T-helper 1 cell treated with Interleukin-12 subunit alpha and Interleukin-12 subunit beta and Interleukin-4 antibody, amounts not matched to agents 30 ng/mL and 1 ng/mL, for 36 hours (primary cell): Measurements from ENCODE around the gene CUEDC2. TPM values are rescaled to one million over a fixed set of nuclear protein-coding genes. Genes with fewer than 3 reads are reported as not detected.

Experiments used
- intact Hi-C: fragments of 100-400 bp; cut with micrococcal nuclease; formaldehyde crosslinking; loops from one replicate; pipeline ENCODE4 v1.15.1; 2024
- total RNA-seq: library from RNA; stranded (reverse); gene quantifications from 2 replicates; pipeline ENCODE4 v1.2.3, GENCODE V29; 2022

Gene CUEDC2
- total RNA-seq, 1 donor from 2014 or later = 65.3 TPM

- intact Hi-C loops = no loop called here
These were observed 55.5 kb downstream of the CUEDC2 start for GRCh38 chr10:102376901-102377300.

DNA sequence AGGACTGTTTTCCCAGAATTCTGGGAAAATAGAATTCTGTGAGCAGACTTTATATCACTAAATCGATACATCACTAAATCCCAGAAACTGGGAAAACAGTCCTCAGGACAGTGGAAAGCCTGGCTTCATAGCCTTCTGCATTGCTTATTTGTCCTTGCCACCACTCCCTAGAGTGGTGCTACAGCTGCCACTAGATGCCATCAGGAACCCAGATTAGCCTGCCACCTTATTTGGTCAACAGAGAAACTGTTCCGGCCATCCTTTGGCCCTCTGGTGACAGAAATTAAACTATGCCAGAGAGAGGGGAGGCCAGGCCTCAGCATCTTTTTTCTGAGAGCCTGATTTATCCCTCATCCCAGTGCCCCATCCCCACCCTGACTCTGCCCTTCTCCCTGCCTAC is 56.5 kb downstream of the CUEDC2 start:
- intact Hi-C loops = no loop called here

DNA sequence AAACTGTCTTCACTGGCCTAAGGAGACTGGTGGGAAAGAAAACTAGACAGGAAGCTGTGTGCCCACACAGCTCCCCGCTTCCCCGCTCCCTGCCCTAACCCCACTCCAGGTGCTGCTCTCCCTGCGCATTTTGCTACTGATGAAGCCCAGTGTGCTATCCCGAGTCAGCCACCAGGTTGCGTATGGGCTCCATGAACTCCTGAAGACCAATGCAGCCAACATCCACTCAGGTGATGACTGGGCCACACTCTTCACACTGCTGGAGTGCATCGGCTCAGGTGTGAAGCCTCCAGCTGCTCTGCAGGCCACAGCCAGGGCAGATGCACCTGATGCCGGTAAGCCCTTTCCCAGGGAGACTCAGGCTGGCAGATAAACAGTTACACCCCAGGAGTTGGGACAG is 57.1 kb downstream of the CUEDC2 start:
- intact Hi-C loops = no loop called here

Other genes starting within 250 kb of the CUEDC2 start
- gene ELOVL3, start 206.3 kb downstream of the CUEDC2 start, total RNA-seq = not detected in 2 replicates
- gene PITX3, start 191.1 kb downstream of the CUEDC2 start, total RNA-seq = not detected in 2 replicates
- gene GBF1, start 187.0 kb downstream of the CUEDC2 start, total RNA-seq = 56.4 and 57.0 TPM in 2 replicates
- gene NFKB2, start 36.9 kb downstream of the CUEDC2 start, total RNA-seq = 313 and 319 TPM in 2 replicates
- gene PSD, start 13.8 kb downstream of the CUEDC2 start, total RNA-seq = 2.4 and 3.7 TPM in 2 replicates
- gene FBXL15, start 11.7 kb downstream of the CUEDC2 start, total RNA-seq = 14.6 and 15.1 TPM in 2 replicates
- gene C10orf95, start 19.0 kb upstream of the CUEDC2 start, total RNA-seq = 0.20 TPM in 1 of 2 replicates, not detected in the other
- 72.4 and 74.9 TPM in 2 replicates for gene ACTR1A, start 70.1 kb upstream of the CUEDC2 start, total RNA-seq
- gene SUFU, start 71.4 kb upstream of the CUEDC2 start, total RNA-seq = 12.9 and 13.3 TPM in 2 replicates
- gene TRIM8, start 211.9 kb upstream of the CUEDC2 start, total RNA-seq = 55.1 and 57.5 TPM in 2 replicates